Measurements from ENCODE around the gene DCXR.
"Not testable (repeated sequence)": the region's sequence is repeated elsewhere in the genome, so short reads cannot be mapped to it uniquely, and the experiment has no call there.

Gene DCXR

GRCh38 chr17:82046903-82047302 is 9.4 kb upstream of the DCXR start:
- peaks cover 14 to 18% of the 10 kb centered on the region in 2 donors for H3K36me3 Mint-ChIP-seq
- H3K4me3 Mint-ChIP-seq: no peak overlapping the region
- no peaks in the 10 kb centered on the region for H3K9me3 Mint-ChIP-seq
- DNase-seq (no peak), ATAC-seq (replicated peaks) (no peak)
- H3K27ac Mint-ChIP-seq: no peak overlapping the region
- no peaks in the 10 kb centered on the region for H3K27me3 Mint-ChIP-seq
- peaks cover 13 to 19% of the 10 kb centered on the region in 2 donors for H3K4me1 Mint-ChIP-seq

GRCh38 chr17:82045936-82046484 is 8.5 kb upstream of the DCXR start:
- Mint-ChIP-seq H3K4me1 (peaks cover 13 to 19% of the 10 kb centered on the region in 2 donors), H3K4me3 (no peak overlapping the region), H3K27ac (no peak overlapping the region), H3K27me3 (no peaks in the 10 kb centered on the region), H3K9me3 (no peaks in the 10 kb centered on the region), H3K36me3 (peaks cover 14 to 18% of the 10 kb centered on the region in 2 donors)
- ATAC-seq (replicated peaks) (no peak), DNase-seq (no peak)

- DNase-seq: no peak
- Mint-ChIP-seq H3K27ac (no peak overlapping the region), H3K4me1 (peaks cover 10 to 14% of the 10 kb centered on the region in 2 donors), H3K27me3 (no peaks in the 10 kb centered on the region), H3K36me3 (peaks cover 9 to 11% of the 10 kb centered on the region in 2 donors), H3K9me3 (no peaks in the 10 kb centered on the region), H3K4me3 (no peak overlapping the region)
- ATAC-seq (replicated peaks): no peak
Measured at GRCh38 chr17:82043507-82043906, 6.0 kb upstream of the DCXR start.

- H3K4me1 Mint-ChIP-seq: peaks cover 14 to 17% of the 10 kb centered on the region in 2 donors
- no peak overlapping the region for H3K4me3 Mint-ChIP-seq
- ATAC-seq (replicated peaks) (no peak), DNase-seq (no peak)
- H3K27ac Mint-ChIP-seq: no peak overlapping the region
- no peaks in the 10 kb centered on the region for H3K9me3 Mint-ChIP-seq
- no peaks in the 10 kb centered on the region for H3K27me3 Mint-ChIP-seq
- peaks cover 5 to 6% of the 10 kb centered on the region in 2 donors for H3K36me3 Mint-ChIP-seq
Measured at GRCh38 chr17:82042649-82043048, 5.2 kb upstream of the DCXR start.

- no peak for DNase-seq
- H3K27ac Mint-ChIP-seq: peak overlapping the region; percentile 57
- no peak overlapping the region for H3K4me3 Mint-ChIP-seq
- H3K4me1 Mint-ChIP-seq: peaks cover 12 to 16% of the 10 kb centered on the region in 2 donors
- H3K36me3 Mint-ChIP-seq: no peaks in the 10 kb centered on the region
- no peak for ATAC-seq (replicated peaks)
- no peaks in the 10 kb centered on the region for H3K9me3 Mint-ChIP-seq
- no peaks in the 10 kb centered on the region for H3K27me3 Mint-ChIP-seq
Measured at GRCh38 chr17:82041144-82041814, 3.8 kb upstream of the DCXR start.

GRCh38 chr17:82039695-82040299 is 2.3 kb upstream of the DCXR start:
- H3K4me1 Mint-ChIP-seq: peaks cover 24 to 30% of the 10 kb centered on the region in 2 donors
- H3K4me3 Mint-ChIP-seq: no peak overlapping the region
- ATAC-seq (replicated peaks): no peak
- peaks cover 5 to 9% of the 10 kb centered on the region in 2 donors for H3K36me3 Mint-ChIP-seq
- DNase-seq: no peak
- H3K27me3 Mint-ChIP-seq: no peaks in the 10 kb centered on the region
- H3K9me3 Mint-ChIP-seq: no peaks in the 10 kb centered on the region
- H3K27ac Mint-ChIP-seq: no peak overlapping the region

- peak overlapping the region; percentile 6 to 32 for H3K4me3 Mint-ChIP-seq
- H3K4me1 Mint-ChIP-seq: peaks cover 24 to 35% of the 10 kb centered on the region in 2 donors
- not testable (repeated sequence) for H3K36me3 Mint-ChIP-seq; H3K9me3 Mint-ChIP-seq; H3K27me3 Mint-ChIP-seq; DNase-seq; ATAC-seq (replicated peaks)
- H3K27ac Mint-ChIP-seq: peak overlapping the region; percentile 83
Measured at GRCh38 chr17:82038796-82039409, 1.4 kb upstream of the DCXR start.

GRCh38 chr17:82037889-82038195 is 345 bp upstream of the DCXR start:
- Mint-ChIP-seq H3K27ac (peak overlapping the region; percentile 98), H3K9me3 (no peaks in the 10 kb centered on the region), H3K36me3 (peaks cover 5 to 9% of the 10 kb centered on the region in 2 donors), H3K27me3 (no peaks in the 10 kb centered on the region), H3K4me1 (peaks cover 24 to 35% of the 10 kb centered on the region in 2 donors), H3K4me3 (peak overlapping the region; percentile 95 to 97)
- ATAC-seq (replicated peaks) (no peak), DNase-seq (no peak)

- peak overlapping the region; percentile 95 to 97 for H3K4me3 Mint-ChIP-seq
- no peaks in the 10 kb centered on the region for H3K27me3 Mint-ChIP-seq
- DNase-seq: no peak
- H3K36me3 Mint-ChIP-seq: peaks cover 5 to 9% of the 10 kb centered on the region in 2 donors
- peaks cover 24 to 35% of the 10 kb centered on the region in 2 donors for H3K4me1 Mint-ChIP-seq
- no peak overlapping the region for H3K27ac Mint-ChIP-seq
- no peaks in the 10 kb centered on the region for H3K9me3 Mint-ChIP-seq
- ATAC-seq (replicated peaks): no peak
Measured at GRCh38 chr17:82036634-82037091, 834 bp downstream of the DCXR start.

- peaks cover 24 to 35% of the 10 kb centered on the region in 2 donors for H3K4me1 Mint-ChIP-seq
- no peaks in the 10 kb centered on the region for H3K27me3 Mint-ChIP-seq
- H3K27ac Mint-ChIP-seq: peak overlapping the region; percentile 88
- no peak for DNase-seq
- peaks cover 5 to 9% of the 10 kb centered on the region in 2 donors for H3K36me3 Mint-ChIP-seq
- no peak for ATAC-seq (replicated peaks)
- H3K4me3 Mint-ChIP-seq: peak overlapping the region; percentile 95 to 97
- H3K9me3 Mint-ChIP-seq: no peaks in the 10 kb centered on the region
Measured at GRCh38 chr17:82035956-82036633, 1.4 kb downstream of the DCXR start.

- H3K9me3 Mint-ChIP-seq: no peaks in the 10 kb centered on the region
- peaks cover 25 to 37% of the 10 kb centered on the region in 2 donors for H3K4me1 Mint-ChIP-seq
- peak overlapping the region; percentile 67 to 69 for H3K4me3 Mint-ChIP-seq
- H3K36me3 Mint-ChIP-seq: peaks cover 6 to 9% of the 10 kb centered on the region in 2 donors
- H3K27me3 Mint-ChIP-seq: no peaks in the 10 kb centered on the region
- ATAC-seq (replicated peaks) (no peak), DNase-seq (no peak)
- no peak overlapping the region for H3K27ac Mint-ChIP-seq
Measured at GRCh38 chr17:82035488-82035887, 2.0 kb downstream of the DCXR start.

- Mint-ChIP-seq H3K9me3 (no peaks in the 10 kb centered on the region), H3K36me3 (peaks cover 10 to 13% of the 10 kb centered on the region in 2 donors), H3K27me3 (peaks cover 3 to 5% of the 10 kb centered on the region in 2 donors), H3K4me3 (no peak overlapping the region), H3K27ac (no peak overlapping the region), H3K4me1 (peaks cover 30 to 44% of the 10 kb centered on the region in 2 donors)
- no peak for DNase-seq
- ATAC-seq (replicated peaks): no peak
Measured at GRCh38 chr17:82034371-82035011, 3.0 kb downstream of the DCXR start.

- Mint-ChIP-seq H3K36me3 (peaks cover 15 to 20% of the 10 kb centered on the region in 2 donors), H3K4me3 (no peak overlapping the region)
Measured at GRCh38 chr17:82033359-82034085, 4.0 kb downstream of the DCXR start.

More at GRCh38 chr17:82033359-82034085, 4.0 kb downstream of the DCXR start:
- Mint-ChIP-seq H3K27me3 (peaks cover 4 to 9% of the 10 kb centered on the region in 2 donors), H3K4me1 (peaks cover 25 to 43% of the 10 kb centered on the region in 2 donors), H3K9me3 (no peaks in the 10 kb centered on the region), H3K27ac (no peak overlapping the region)
- no peak for ATAC-seq (replicated peaks)
- DNase-seq: no peak
